Kidney (tissue), 14 donors: ENCODE results near the gene TTYH2. TPM values are rescaled to one million over a fixed set of nuclear protein-coding genes. Genes with fewer than 3 reads are reported as not detected.

ENCODE experiments used
- DNase-seq, 5 donors: peaks; one replicate each; pipeline ENCODE4 v3.0.0-alpha.2; 2013 to 2020
- FAIRE-seq: peaks from 2 replicates; lab custom pipeline; 2012; peaks lifted over from hg19 to GRCh38; lab: Jason Lieb, UNC
- H3K27ac ChIP-seq, 2 donors: one replicate each; pipeline ENCODE4 v1.7.0; 2013; ENCODE audit warnings: low read depth in 2 of 2, low read length in 2 of 2, inconsistent platforms in 1 of 2
- H3K27me3 ChIP-seq: one replicate; pipeline ENCODE4 v1.7.1; 2013; ENCODE audit warnings: low read length, inconsistent platforms; ENCODE audit not compliant: control insufficient read depth, insufficient read depth
- H3K36me3 ChIP-seq, 3 donors: one replicate each; pipeline versions ENCODE4 v1.7.0 to v1.7.1; 2013; ENCODE audit warnings: low read length in 3 of 3, control low read depth in 1 of 3, inconsistent platforms in 1 of 3; ENCODE audit not compliant: insufficient read depth in 3 of 3, control insufficient read depth in 2 of 3
- H3K4me1 ChIP-seq, 3 donors: one replicate each; pipeline versions ENCODE4 v1.7.0 to v1.7.1; 2013; ENCODE audit warnings: low read length in 3 of 3, inconsistent platforms in 1 of 3, low read depth in 1 of 3; ENCODE audit not compliant: control insufficient read depth in 2 of 3, insufficient read depth in 2 of 3
- H3K4me3 ChIP-seq, 3 donors: one replicate each; pipeline versions ENCODE4 v1.7.0 to v1.8.1; 2013; ENCODE audit warnings: low read length in 3 of 3, control low read depth in 1 of 3, inconsistent platforms in 1 of 3
- H3K9ac ChIP-seq, 3 donors: one replicate each; pipeline versions ENCODE4 v1.7.0 to v1.7.1; 2013; ENCODE audit warnings: low read length in 3 of 3, control low read depth in 1 of 3, inconsistent platforms in 1 of 3
- H3K9me3 ChIP-seq, 3 donors: one replicate each; pipeline versions ENCODE4 v1.7.0 to v1.7.1; 2013; ENCODE audit warnings: low read length in 3 of 3, control low read depth in 1 of 3, inconsistent platforms in 1 of 3; ENCODE audit not compliant: control insufficient read depth in 2 of 3, insufficient read depth in 1 of 3
- intact Hi-C: fragments of 100-400 bp; cut with DNase I; formaldehyde crosslinking; loops from one replicate; pipeline ENCODE4 v1.11.1; 2022
- polyA plus RNA-seq: library from polyadenylated mRNA; stranded (reverse); fragments of 350-450 nt; fragmentation: Illumina TruSeq; extraction: RNeasy Lipid Tissue Mini Kit (QIAGEN cat#74804); gene quantifications from one replicate; pipeline ENCODE4 v1.2.3, GENCODE V29; 2014; ENCODE audit warnings: low read depth, low replicate concordance; ENCODE audit not compliant: insufficient read depth
- total RNA-seq: library from RNA; stranded (reverse); fragmentation: NEBNext Ultra II Directional; extraction: Animal tissue kit (Norgen Biotek cat#: 25700); gene quantifications from one replicate; pipeline ENCODE4 v1.2.1, GENCODE V29; 2021
- TF ChIP-seq, protein P1 (sequence below): IDR thresholded peaks from 3 replicates; pipeline ENCODE4 v1.5.1; 2012; ENCODE audit warnings: mild to moderate bottlenecking, moderate library complexity, borderline replicate concordance; ENCODE audit not compliant: insufficient read depth; ENCODE audit errors: extremely low read depth
- donor health status: control.
- donor health status: control.
- donor health status: control.
- donor health status: control.
- donor health status: control.
- donor health status: DM: yes; HTN: yes; CAD: no.
- donor health status: Normal renal cell carcinoma (clear cell type).

TTYH2 gene
- total and polyA plus RNA-seq, 2 donors from 2014 or later, result 2.4 to 7.1 TPM

DNA sequence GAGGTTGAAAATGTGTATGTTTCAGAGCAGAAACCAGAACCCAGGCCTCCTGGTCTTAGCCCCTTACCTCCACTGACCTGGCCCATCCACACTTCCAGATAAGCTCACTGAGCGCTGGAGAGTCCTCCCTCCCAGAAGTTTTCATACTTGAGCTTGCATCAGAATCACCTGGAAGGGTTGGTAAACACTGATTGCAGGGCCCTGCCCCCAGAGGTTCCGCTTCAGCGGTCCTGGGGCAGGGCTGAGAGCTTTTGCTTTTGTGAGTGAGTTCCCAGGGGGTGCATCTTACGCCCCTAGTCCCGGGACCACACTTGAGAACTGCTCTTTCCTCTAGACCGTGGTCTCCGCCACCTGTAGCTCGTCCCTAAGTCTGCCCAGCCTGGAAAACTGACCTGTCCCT is 20.6 kb downstream of the TTYH2 start:
- H3K27me3 ChIP-seq, result no peaks in the 10 kb centered on the region
- TF ChIP-seq, protein P1, sequence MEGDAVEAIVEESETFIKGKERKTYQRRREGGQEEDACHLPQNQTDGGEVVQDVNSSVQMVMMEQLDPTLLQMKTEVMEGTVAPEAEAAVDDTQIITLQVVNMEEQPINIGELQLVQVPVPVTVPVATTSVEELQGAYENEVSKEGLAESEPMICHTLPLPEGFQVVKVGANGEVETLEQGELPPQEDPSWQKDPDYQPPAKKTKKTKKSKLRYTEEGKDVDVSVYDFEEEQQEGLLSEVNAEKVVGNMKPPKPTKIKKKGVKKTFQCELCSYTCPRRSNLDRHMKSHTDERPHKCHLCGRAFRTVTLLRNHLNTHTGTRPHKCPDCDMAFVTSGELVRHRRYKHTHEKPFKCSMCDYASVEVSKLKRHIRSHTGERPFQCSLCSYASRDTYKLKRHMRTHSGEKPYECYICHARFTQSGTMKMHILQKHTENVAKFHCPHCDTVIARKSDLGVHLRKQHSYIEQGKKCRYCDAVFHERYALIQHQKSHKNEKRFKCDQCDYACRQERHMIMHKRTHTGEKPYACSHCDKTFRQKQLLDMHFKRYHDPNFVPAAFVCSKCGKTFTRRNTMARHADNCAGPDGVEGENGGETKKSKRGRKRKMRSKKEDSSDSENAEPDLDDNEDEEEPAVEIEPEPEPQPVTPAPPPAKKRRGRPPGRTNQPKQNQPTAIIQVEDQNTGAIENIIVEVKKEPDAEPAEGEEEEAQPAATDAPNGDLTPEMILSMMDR, result no peak
- no peaks in the 10 kb centered on the region for H3K9me3 ChIP-seq
- H3K27ac ChIP-seq, result no peak overlapping the region
- no peak for FAIRE-seq
- DNase-seq, result no peak
- H3K9ac ChIP-seq, result no peak overlapping the region
- H3K36me3 ChIP-seq, result no peaks in the 10 kb centered on the region
- no peaks in the 10 kb centered on the region for H3K4me1 ChIP-seq
- no peak overlapping the region for H3K4me3 ChIP-seq
- intact Hi-C loops, result no loop called here

DNA sequence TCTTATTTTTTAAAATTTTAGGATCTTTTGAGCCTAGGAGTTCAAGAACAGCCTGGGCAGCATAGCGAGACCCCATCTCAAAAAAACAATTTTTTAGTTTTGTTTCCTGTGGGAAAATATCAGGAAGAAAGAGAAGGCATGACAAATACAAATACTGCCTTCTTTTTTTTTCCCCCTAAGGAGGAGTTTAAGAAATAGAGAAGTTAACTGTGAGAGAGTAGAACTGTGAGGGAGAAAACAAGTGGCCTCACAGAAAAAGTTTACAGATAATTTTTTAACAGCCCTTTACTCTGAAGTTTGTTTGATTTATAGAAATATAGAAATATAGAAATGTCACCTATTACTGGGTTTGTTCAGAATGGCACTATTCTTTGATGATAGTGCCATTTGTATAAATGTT is 21.1 kb downstream of the TTYH2 start:
- DNase-seq (no peak), FAIRE-seq (no peak)
- Histone ChIP-seq H3K9me3 (no peaks in the 10 kb centered on the region), H3K4me1 (no peaks in the 10 kb centered on the region), H3K4me3 (no peak overlapping the region), H3K27me3 (no peaks in the 10 kb centered on the region), H3K9ac (no peak overlapping the region), H3K27ac (no peak overlapping the region), H3K36me3 (no peaks in the 10 kb centered on the region)
- intact Hi-C loops, result no loop called here
- TF ChIP-seq, protein P1, result no peak

DNA sequence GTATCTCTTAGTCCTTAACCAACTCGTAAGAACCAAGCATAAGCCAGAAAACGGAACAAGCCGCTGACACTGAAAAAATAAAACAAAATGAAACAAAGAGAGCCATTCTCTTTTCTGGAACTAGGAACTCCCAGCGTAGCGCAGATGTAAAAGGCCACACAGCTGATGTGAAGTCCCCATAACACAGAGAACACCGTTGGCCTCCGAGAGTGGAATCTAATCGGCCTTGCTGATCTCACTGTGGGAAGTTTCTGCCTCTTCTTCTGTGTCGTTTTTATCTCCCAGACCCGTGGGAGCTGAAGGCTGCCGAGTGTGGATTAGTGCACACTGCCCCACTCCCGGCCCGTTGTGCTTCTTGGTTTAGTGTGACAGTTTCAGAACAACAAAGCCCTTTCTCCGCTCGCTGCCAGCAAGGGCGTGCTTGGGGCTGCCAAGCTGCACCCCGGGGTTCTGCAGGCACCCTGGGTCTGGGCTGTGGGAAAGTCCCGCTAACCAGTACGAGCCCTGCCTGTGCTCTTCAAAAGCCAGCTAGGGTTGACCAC is 21.7 kb downstream of the TTYH2 start:
- no peaks in the 10 kb centered on the region for H3K27me3 ChIP-seq
- H3K9me3 ChIP-seq, result no peaks in the 10 kb centered on the region
- TF ChIP-seq, protein P1, result no peak
- H3K4me3 ChIP-seq, result no peak overlapping the region
- H3K27ac ChIP-seq, result no peak overlapping the region
- intact Hi-C loops, result no loop called here
- no peak for FAIRE-seq
- no peak for DNase-seq
- H3K4me1 ChIP-seq, result no peaks in the 10 kb centered on the region
- H3K9ac ChIP-seq, result no peak overlapping the region
- no peaks in the 10 kb centered on the region for H3K36me3 ChIP-seq

DNA sequence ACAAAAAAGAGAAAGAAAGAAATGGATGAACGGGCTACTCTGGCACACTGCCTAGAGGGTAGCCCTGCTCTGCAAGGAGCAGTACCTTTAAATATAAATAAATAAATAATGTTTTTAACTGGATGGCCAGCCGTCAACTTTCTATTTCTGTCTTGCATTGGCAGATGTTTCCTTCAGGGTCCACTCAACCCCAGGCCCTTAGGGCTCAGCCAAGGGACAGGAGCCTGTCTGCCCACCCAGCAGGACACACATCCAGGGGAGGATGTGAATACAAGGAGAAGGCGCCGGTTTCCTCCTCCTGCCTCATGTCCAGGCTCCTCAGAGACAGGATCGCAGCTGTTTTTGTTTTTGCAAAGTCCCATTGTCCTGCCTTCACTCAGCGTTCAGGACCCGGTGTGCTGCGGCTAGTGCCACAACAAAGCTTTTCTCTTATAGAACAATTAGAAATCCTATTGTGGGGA is 22.6 kb downstream of the TTYH2 start:
- Histone ChIP-seq H3K4me1 (no peaks in the 10 kb centered on the region), H3K27me3 (no peaks in the 10 kb centered on the region), H3K27ac (no peak overlapping the region), H3K4me3 (no peak overlapping the region), H3K9ac (no peak overlapping the region), H3K9me3 (no peaks in the 10 kb centered on the region), H3K36me3 (no peaks in the 10 kb centered on the region)
- DNase-seq (no peak), FAIRE-seq (no peak)
- intact Hi-C loops, result no loop called here
- TF ChIP-seq, protein P1, result no peak
